ENCODE data around the gene EP400. TPM values are rescaled to one million over a fixed set of nuclear protein-coding genes. Genes with fewer than 3 reads are reported as not detected.

Gene EP400
- total and polyA plus RNA-seq, 2 of the 4 experiments (the other 2 are of a cell fraction): 4.3 to 11.4 TPM

DNA sequence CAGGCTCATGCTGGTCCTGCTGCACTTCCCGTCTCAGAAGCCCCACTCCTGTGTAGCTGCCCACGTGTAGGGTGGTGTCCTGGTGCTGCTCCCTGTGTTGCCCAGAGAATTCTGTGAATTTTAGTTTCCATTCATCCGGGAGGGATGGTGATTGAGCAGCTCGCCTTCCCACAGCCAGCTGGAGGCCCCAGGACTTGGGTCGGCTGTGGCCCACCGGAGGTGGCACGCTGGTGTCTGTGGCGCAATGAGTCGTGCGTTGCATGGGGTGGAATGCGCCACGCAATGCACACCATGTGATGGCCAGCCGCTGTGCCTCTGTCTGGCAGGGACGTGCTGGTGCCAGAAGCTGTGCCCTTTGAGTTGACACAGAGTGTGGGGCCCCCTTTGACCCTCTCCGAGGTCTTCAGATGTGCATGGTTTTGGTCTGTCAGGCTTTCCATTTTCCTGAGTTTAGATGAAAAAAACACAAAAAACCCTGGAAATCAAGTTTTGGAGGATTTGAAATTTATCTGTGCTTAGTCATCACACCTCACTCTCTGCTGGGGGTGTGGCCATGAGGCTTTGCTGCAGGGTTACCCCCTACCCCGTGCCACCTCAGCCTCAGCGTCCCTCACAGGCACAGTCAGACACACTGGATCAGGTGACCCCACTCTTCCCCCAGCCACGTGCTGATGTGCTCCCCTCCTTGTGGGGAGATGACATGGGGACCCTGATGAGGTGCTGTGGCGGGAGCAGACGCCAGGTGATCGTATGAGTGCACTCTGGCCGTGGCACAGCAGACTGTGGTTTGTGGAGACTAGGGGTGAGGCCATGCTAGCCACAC, 64.6 kb downstream of the EP400 start:
- Histone ChIP-seq H4K8ac (ENCODE audit: low read depth in 2 of 2, low read length in 2 of 2) (no peak overlapping the region), H3K18ac (ENCODE audit: low read depth, low read length) (no peak overlapping the region), H2BK120ac (ENCODE audit: low read depth, low read length) (no peak overlapping the region), H3K23ac (ENCODE audit: low read depth, low read length) (no peak overlapping the region), H3K36me3 (ENCODE audit: control insufficient read depth, insufficient read depth, low read length) (peaks cover 63% of the 10 kb centered on the region), H2AK9ac (replicated peaks; ENCODE audit: low read depth, low read length, poor library complexity) (peak overlapping the region; percentile 76), H3K4me3 (ENCODE audit: insufficient read depth, low read depth, low read length) (no peak overlapping the region), H4K91ac (ENCODE audit: insufficient read depth, low read depth, low read length) (no peak overlapping the region), H3K14ac (replicated peaks; ENCODE audit: low read depth, low read length) (no peak overlapping the region), H2BK5ac (ENCODE audit: low read depth, low read length, poor library complexity, severe bottlenecking) (no peak overlapping the region), H2AFZ (replicated peaks; ENCODE audit: low read length, poor library complexity) (no peak overlapping the region), H3K27me3 (ENCODE audit: control insufficient read depth, insufficient read depth, low read length) (no peaks in the 10 kb centered on the region), H3K56ac (ENCODE audit: extremely low read depth, insufficient read depth, low read length) (no peak overlapping the region), H3K9me1 (ENCODE audit: insufficient read depth, low read length) (peaks cover 23% of the 10 kb centered on the region), H3K79me1 (ENCODE audit: low read depth in 1 of 2, low read length in 2 of 2) (peaks cover 0 to 34% of the 10 kb centered on the region in 2 experiments; a peak in 3 of 4 replicates), H3K9ac (ENCODE audit: low read depth, low read length) (no peak overlapping the region), H2AK5ac (ENCODE audit: low read depth, low read length) (no peak overlapping the region), H4K20me1 (ENCODE audit: insufficient read depth, low read length) (peaks cover 6% of the 10 kb centered on the region; the same call in 1 of the 2 replicates), H2BK15ac (ENCODE audit: low read depth, low read length) (no peak overlapping the region), H3K4me1 (ENCODE audit: control insufficient read depth, insufficient read depth, low read length) (peaks cover 10% of the 10 kb centered on the region), H3K4ac (ENCODE audit: low read depth, low read length) (no peak overlapping the region; the same call in 1 of the 2 replicates), H3K9me3 (ENCODE audit: control insufficient read depth, insufficient read depth, low read length) (no peaks in the 10 kb centered on the region), H3K4me2 (ENCODE audit: low read depth, low read length) (no peak overlapping the region), H2BK20ac (ENCODE audit: low read depth, low read length) (no peak overlapping the region), H4K5ac (ENCODE audit: low read depth, low read length) (no peak overlapping the region), H3K27ac (ENCODE audit: insufficient read depth, low read length) (no peak overlapping the region)
- TF ChIP-seq CEBPB (IDR thresholded peaks at IDR 0.05; ENCODE audit: low read depth, low read length): 0 out of 2 replicates have a peak, but pooled peaks have one; percentile 44
- TF ChIP-seq, protein P1, sequence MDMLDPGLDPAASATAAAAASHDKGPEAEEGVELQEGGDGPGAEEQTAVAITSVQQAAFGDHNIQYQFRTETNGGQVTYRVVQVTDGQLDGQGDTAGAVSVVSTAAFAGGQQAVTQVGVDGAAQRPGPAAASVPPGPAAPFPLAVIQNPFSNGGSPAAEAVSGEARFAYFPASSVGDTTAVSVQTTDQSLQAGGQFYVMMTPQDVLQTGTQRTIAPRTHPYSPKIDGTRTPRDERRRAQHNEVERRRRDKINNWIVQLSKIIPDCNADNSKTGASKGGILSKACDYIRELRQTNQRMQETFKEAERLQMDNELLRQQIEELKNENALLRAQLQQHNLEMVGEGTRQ (IDR thresholded peaks at IDR 0.05; ENCODE audit: low read depth, low read length): no peak; the same call in 1 of the 2 replicates
- BruUV-seq (replicated peaks): no TSS peak
- intact Hi-C loops (cut with micrococcal nuclease): no loop called here
- DNase-seq: peak; percentile 25
- WGBS, 2 experiments (ENCODE audit: extremely low coverage in 2 of 2, insufficient read length in 1 of 2): 85% methylated on average over 11 of the region's 22 CpGs; no CpG with 5 or more reads in 1 of the 2 experiments
- in situ Hi-C loops (cut with MboI; ENCODE audit: low sequenced_read_pairs): no loop called here
- dilution Hi-C loops (cut with HindIII; ENCODE audit: low sequenced_read_pairs, unreplicated experiment): no loop called here
- POLR2A ChIA-PET (ENCODE audit: unreplicated experiment): no interaction called here
- CTCF ChIA-PET: no interaction called here
- peak; percentile 57 for ATAC-seq (ENCODE audit: low read depth)
